ENCODE data around the gene NUTM2G.
"Not testable (repeated sequence)": the region's sequence is repeated elsewhere in the genome, so short reads cannot be mapped to it uniquely, and the experiment has no call there.

DNA sequence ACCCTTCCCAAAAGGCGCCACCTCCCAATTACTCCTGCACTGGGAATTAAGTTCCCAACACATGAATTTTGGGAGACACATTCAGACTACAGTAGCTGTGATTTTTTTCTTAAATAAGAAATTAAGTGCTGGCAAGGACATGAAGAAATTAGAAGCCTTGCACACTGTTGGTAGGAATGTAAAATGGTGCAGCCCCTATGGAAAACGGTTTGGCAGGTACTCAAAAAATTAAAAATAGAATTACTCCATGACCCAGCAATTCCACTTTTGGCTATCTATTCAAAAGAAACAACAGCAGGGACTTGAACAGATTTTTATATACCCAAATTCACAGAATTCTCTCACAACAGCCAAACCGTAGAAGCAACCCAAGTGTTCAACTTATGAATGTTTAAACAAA lies 55.5 kb downstream of the NUTM2G start:
- TF ChIP-seq, protein P1, sequence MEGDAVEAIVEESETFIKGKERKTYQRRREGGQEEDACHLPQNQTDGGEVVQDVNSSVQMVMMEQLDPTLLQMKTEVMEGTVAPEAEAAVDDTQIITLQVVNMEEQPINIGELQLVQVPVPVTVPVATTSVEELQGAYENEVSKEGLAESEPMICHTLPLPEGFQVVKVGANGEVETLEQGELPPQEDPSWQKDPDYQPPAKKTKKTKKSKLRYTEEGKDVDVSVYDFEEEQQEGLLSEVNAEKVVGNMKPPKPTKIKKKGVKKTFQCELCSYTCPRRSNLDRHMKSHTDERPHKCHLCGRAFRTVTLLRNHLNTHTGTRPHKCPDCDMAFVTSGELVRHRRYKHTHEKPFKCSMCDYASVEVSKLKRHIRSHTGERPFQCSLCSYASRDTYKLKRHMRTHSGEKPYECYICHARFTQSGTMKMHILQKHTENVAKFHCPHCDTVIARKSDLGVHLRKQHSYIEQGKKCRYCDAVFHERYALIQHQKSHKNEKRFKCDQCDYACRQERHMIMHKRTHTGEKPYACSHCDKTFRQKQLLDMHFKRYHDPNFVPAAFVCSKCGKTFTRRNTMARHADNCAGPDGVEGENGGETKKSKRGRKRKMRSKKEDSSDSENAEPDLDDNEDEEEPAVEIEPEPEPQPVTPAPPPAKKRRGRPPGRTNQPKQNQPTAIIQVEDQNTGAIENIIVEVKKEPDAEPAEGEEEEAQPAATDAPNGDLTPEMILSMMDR (tag by site-specific recombination; IDR thresholded peaks at IDR 0.05) = not testable (repeated sequence)
- TF ChIP-seq MYNN (tag by site-specific recombination; IDR thresholded peaks at IDR 0.05; ENCODE audit: borderline replicate concordance); ZNF660 (tag by site-specific recombination; IDR thresholded peaks at IDR 0.05); RBAK (tag by site-specific recombination; IDR thresholded peaks at IDR 0.05); ZNF777 (tag by site-specific recombination; IDR thresholded peaks at IDR 0.05; ENCODE audit: borderline replicate concordance); BCL11A (tag by site-specific recombination; IDR thresholded peaks at IDR 0.05; ENCODE audit: low read depth); ZNF274 (IDR thresholded peaks at IDR 0.05; ENCODE audit: low read length); ZNF274 (tag by site-specific recombination; IDR thresholded peaks at IDR 0.05; ENCODE audit: borderline replicate concordance); ZBTB17 (tag by site-specific recombination; IDR thresholded peaks at IDR 0.05); MZF1 (tag by site-specific recombination; IDR thresholded peaks at IDR 0.05; ENCODE audit: borderline replicate concordance); ZNF138 (tag by site-specific recombination; IDR thresholded peaks at IDR 0.05; ENCODE audit: borderline replicate concordance); OVOL3 (tag by site-specific recombination; IDR thresholded peaks at IDR 0.05): not testable (repeated sequence)

Measured in HEK293 (cell line).